GM12873 (cell line): ENCODE results near the gene DDX24.

Source experiments
- TF ChIP-seq, protein P1 (sequence below): IDR thresholded peaks from 2 replicates; pipeline ENCODE4 v1.5.1; 2012; ENCODE audit warnings: low read depth, mild to moderate bottlenecking, moderate library complexity, low read length, control low read depth; ENCODE audit not compliant: insufficient read depth; ENCODE audit errors: missing control alignments

The DDX24 gene

DNA sequence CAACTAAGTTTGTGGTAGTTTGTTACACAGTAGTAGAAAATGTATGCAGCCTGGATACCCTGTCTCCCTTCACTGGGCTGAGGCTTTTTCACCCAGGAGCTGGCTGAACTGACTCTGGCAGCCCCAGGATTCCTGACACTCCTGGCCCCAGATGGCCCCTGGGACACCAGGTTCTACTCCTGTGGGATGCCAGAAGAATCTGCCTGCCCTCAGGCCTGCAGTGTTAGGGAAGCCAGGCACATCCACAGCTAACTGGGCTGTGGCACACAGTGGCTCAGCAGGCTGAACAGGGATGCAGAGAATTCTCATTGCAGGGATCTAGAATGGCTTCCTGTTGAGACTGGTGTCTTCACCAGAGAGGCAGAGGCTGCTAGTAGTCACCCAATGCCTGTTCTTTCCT lies 38.1 kb upstream of the DDX24 start:
- TF ChIP-seq, protein P1, sequence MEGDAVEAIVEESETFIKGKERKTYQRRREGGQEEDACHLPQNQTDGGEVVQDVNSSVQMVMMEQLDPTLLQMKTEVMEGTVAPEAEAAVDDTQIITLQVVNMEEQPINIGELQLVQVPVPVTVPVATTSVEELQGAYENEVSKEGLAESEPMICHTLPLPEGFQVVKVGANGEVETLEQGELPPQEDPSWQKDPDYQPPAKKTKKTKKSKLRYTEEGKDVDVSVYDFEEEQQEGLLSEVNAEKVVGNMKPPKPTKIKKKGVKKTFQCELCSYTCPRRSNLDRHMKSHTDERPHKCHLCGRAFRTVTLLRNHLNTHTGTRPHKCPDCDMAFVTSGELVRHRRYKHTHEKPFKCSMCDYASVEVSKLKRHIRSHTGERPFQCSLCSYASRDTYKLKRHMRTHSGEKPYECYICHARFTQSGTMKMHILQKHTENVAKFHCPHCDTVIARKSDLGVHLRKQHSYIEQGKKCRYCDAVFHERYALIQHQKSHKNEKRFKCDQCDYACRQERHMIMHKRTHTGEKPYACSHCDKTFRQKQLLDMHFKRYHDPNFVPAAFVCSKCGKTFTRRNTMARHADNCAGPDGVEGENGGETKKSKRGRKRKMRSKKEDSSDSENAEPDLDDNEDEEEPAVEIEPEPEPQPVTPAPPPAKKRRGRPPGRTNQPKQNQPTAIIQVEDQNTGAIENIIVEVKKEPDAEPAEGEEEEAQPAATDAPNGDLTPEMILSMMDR: no peak

DNA sequence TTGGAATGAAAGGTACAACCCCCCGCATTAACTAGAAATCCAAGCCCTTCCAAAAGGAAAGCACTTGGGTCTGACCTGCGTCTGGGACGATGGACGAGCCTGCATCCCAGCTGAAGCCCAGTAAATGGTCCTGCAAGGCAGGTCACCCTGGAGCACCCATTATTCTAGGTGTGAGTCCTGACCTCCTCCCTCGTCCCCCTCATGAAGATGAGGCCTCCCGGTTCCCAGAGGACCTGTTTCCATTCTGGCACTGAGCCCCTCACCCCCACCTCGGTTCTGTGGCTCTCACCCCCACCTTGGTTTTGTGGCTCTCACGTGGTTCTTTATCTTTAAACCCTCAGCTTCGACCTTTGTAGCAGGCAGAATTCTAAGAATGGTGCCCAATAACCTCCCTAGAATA lies 36.9 kb upstream of the DDX24 start:
- TF ChIP-seq, protein P1: no peak

DNA sequence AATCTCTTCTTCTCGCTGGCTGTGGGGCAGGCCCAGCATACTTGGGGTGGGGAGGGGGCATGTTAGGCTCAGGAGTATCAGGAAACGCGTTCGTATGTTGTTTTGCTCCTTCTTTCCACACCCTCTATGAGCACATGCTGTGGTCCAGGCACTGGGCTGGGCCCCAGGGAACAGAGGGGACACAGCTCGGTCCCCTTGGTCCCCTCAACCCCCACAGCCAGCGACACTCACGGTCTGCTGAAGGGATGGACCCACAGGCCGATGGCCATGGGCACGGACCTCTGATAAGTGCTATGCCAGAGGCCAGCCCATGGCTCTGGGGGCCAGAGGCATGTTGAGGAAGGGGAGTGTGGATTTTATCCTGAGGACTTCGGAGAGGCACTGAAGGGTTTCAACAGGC lies 35.7 kb upstream of the DDX24 start:
- TF ChIP-seq, protein P1: no peak

DNA sequence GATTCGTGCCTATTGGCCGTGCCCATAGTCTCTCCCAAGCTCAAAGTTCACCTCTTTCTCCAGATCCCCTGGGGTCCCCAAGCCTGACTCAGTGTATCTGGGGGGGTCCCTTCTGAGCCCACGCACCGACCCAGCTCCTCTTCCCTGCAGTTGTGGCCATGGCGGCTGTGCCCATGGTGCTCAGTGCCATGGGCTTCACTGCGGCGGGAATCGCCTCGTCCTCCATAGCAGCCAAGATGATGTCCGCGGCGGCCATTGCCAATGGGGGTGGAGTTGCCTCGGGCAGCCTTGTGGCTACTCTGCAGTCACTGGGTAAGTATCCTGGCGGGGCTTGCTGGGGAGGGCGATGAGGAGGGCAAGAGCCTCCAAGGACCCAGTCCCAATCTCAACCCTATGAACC lies 34.6 kb upstream of the DDX24 start:
- TF ChIP-seq, protein P1: no peak

DNA sequence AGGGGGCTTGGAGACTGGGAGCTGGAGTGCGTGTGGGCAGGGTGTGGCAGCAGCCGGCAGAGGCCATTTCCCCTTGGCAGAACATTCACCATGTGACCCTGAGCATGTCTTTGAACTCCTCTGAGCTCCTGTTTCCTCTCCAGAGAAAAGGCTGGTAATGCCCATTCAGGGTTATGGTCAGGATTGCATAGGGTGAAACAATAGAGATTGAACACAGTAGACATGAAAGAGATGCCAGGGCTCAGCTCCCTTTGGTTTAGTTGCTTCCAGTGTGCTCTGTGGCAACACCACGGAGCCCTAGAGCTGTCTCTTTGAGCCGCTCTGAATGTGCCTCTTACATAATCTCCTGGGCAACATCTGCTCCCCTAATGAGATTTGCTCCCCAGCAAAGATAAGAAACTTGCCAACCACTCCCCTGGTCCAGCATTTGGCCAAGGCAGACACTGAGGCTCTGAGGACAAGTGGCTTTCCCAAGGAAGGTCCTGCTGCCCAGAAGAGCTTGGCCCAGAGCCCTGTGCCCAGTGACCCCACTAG lies 34.1 kb upstream of the DDX24 start:
- TF ChIP-seq, protein P1: no peak

DNA sequence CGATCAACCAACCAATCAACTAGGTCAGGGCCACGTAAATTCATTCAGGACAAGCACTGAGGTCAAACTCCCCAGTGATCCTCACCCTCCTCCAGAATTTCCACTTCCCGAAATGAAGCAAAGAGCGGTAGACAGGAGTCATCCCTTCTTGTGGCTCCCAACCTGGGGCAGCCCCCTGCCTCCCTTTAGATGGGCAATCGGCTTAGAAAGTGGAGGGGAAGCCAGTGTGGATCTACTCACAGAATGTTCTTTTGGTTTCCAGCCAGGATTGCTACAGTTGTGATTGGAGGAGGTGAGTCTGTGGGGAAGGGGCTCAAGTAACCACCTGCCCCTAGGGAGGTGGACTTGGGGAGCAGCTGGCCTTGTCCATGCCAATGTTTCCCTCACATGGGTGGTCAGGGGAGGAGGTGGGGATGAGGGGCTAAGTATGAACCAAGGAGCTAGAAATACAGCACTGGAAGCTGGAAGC lies 33.6 kb upstream of the DDX24 start:
- TF ChIP-seq, protein P1: no peak

DNA sequence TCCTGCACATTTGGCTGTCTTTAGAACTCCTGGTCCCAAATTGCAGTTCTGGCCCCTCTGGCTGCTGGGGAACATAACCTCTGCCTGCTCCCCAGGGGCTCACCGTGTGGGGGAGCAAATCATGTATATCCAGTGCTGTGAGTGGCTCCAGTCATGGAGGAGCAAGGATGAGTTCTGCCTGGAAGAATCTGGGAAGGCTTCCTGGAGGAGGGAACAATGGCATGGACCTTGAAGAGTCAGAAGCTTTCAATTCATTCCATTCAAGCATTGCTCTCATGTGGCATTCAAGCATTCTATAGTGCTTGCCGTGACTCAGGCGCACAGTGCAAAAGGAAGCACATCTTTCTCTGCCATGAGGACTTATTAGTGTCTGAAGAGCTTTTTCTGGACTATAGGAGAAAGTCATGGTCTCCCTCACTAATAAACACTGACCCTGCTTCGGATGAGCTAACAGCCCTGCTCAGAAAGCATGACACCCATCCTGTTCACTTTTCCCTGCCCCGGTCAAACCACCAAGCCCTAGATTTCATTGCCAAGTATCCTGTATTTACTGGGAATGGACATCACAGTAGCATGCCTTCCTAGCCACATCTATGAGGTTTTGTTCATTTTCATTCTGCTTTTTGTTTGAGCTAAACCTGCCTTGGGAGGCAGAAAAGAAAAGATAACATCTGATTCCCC lies 33.0 kb upstream of the DDX24 start:
- TF ChIP-seq, protein P1: no peak
